T1000 (cell line): ENCODE results near the gene STAU1.
"Not testable (repeated sequence)": the region's sequence is repeated elsewhere in the genome, so short reads cannot be mapped to it uniquely, and the experiment has no call there.

Source experiments
- DNase-seq: peaks from one replicate; lab custom pipeline; 2025; ENCODE audit warnings: mixed read lengths; lab: John Stamatoyannopoulos, UW

The STAU1 gene

GRCh38 chr20:49122920-49123319 is 65.2 kb downstream of the STAU1 start:
- DNase-seq = no peak

GRCh38 chr20:49119988-49120387 is 68.1 kb downstream of the STAU1 start:
- no peak for DNase-seq

- DNase-seq = no peak
These were observed 69.8 kb downstream of the STAU1 start for GRCh38 chr20:49118307-49118706.

DNA sequence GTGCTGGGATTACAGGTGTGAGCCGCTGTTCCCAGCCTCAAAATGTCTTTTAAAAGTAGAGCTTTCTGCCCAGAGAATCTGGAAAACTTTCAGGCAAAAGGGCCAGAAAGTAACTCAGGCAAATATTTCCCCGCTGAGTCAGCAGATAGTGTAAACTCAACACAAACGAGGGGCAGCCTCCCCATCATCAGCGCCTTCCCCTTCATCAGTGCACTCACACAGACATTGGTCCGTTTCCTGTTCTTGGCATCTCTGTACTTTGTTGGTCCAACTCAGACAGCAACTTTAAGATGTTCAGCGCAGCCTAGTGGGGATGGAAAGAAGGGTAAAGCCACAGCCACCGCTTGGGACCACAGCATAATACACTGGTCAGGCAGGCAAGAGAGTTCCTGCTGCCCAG is 72.6 kb downstream of the STAU1 start:
- DNase-seq = no peak

GRCh38 chr20:49112596-49113274 is 75.4 kb downstream of the STAU1 start:
- no peak for DNase-seq

GRCh38 chr20:49110767-49111694 is 77.1 kb downstream of the STAU1 start:
- DNase-seq = no peak

DNA sequence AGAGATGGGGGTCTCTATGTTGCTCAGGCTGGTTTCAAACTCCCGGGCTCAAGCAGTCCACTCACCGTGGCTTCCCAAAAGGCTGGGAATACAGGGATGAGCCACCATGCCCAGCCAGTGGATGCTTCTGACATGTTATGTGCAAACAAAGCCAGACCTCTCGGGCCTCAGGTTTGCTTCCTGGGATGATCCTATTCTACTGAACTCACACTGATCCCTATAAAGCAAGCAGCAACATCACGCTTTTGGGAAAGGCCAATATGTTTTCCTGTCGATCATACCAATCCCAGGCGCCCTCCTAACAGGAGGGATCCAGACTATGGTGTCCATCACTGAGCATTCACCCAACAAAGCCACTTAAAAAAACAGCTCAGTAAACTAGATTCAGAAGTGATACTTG is 81.8 kb downstream of the STAU1 start:
- DNase-seq = no peak

DNA sequence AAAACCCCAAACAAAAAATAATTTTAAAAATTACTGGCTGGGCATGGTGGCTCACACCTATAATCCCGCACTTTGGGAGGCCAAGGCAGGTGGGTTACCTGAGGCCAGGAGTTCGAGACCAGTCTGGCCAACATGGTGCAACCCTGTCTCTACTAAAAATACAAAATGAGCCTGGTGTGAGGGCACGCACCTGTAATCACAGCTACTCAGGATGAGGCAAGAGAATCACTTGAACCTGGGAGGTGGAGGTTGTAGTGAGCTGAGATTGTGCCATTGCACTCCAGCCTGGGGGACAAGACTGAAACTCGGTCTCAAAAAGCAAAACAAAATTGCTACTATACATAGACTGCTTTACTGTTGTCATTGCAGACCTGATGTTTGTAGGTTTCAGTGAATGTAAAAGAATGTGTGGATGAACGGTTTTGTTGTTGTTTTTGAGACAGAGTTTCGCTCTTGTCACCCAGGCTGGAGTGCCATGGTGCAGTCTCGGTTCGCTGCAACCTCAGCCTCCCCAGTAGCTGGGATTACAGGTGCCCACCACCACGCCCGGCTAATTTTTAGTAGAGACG is 83.1 kb downstream of the STAU1 start:
- DNase-seq = not testable (repeated sequence)

DNA sequence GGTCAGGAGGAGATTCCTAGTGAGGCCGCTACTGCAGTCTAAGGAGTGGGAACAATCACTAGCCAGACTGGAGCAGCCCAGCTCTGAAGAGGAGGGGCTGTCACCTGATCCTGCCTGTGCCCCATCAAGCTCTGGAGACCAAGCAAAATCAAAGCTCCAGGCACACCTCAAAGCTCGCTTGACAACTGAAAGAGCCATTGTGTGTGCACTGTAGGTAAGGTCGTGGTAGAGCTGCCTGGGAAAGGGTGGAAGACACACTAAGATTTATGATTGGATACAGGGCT is 83.8 kb downstream of the STAU1 start:
- no peak for DNase-seq

DNA sequence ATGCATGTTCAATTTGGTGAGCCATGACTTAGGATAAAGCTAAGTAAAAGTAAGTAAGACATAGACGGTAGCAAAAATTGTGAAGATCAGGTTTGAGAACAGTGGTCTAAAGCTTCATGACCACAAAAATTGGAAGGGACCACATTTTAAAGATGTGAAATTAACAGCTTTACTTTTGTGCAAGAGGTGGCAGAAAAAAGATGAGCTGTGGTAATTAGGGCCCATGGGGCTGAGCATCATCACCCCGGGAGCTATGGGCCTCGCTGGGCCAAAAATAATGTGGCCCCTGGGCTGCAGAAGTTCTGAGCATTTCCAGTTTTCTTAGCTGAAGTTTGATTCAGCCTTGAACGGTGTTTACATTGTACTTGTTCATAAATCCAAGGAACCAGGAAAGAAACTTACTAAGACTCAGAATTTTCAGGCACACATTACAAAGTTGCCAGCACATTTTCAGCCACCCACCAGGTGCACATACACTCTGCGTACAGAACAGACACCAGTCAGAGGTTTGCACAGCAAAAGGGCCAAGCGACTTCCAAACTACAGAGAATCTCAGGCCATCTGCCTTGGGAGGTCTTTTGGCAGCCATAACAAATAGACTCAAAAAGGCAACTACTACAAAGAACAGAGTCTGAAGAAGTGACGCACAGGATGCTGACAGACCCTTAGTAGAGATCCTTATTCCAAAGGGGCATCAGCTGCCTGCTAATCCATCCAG is 84.3 kb downstream of the STAU1 start:
- DNase-seq = no peak

DNA sequence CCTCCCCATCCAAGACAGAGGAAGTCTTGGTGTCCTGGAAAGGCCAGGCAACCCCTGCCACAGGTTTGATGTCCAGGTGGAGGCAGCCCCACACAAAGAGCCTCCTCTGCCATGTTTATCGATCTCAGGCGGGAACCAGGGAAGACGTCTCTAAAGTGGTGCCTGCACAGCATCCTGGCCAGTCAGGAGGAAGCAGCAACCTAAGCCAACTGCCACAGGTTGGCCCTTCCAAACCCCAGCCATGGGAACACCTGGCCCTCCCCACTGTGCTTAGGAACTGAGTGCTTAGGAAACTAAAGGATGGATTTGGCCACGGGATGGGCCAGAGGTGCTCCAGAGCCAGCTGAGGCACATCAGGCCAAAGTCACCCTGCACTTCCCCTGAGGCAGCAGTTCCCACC is 85.1 kb downstream of the STAU1 start:
- DNase-seq = no peak

DNA sequence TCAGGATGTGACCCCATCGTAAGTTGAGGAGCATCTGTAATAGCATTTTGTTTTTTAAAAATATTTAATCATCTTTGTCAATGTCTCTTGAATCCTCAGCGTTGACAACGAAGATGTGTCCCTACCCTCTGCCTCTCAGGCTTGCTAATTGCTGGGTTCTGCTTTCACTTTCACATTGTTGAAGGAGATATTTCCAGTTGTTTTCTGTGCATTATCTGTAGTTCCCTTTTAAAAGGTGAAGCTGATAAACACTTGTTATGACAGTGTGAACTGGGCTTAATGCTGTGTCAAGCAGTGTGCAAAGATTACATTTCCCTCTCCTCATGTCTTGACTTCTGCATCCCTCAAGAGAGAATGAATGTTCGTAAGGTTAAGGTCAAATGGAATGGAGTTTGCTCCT is 87.2 kb downstream of the STAU1 start:
- DNase-seq = no peak

- not testable (repeated sequence) for DNase-seq
These were observed 87.8 kb downstream of the STAU1 start for GRCh38 chr20:49100292-49100691.

DNA sequence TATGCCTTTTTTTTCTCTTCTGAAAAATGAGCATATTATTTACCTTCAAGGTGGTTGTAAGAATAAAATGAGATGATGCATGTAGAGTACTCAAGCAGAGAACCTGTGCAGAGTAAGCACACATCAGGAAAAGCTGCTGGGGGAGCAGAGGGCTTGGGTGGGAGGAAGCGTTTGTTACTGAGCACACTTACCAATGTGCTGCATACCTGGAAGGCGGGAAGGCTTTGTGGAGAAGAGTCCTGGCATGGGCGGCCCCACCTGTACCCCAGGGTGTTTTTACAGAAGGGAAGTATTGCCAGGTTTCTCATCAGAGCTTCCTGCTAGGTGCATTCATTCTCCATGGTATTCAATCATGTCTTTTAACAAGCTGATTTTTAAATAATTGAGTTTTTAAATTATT is 89.1 kb downstream of the STAU1 start:
- no peak for DNase-seq

- DNase-seq = no peak
These were observed 90.0 kb downstream of the STAU1 start for GRCh38 chr20:49098136-49098535.

- no peak for DNase-seq
These were observed 91.0 kb downstream of the STAU1 start for GRCh38 chr20:49097159-49097558.

GRCh38 chr20:49096203-49096730 is 91.9 kb downstream of the STAU1 start:
- no peak for DNase-seq

GRCh38 chr20:49091762-49092161 is 96.4 kb downstream of the STAU1 start:
- no peak for DNase-seq

DNA sequence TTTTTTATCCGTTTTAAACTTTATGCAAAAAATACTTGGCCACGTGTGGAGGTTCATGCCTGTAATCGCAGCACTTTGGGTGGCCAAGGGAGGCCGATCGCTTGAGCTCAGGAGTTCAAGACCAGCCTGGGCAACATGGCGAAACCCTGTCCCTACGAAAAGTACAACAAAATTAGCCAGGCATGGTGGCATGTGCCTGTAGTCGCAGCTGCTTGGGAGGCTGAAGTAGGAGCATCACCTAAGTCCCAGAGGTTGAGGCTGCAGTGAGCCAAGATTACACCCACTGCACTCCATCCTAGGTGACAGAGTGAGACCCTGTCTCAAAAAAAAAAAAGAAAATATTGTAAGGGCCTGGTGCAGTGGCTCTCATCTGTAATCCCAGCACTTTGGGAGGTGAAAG is 97.0 kb downstream of the STAU1 start:
- no peak for DNase-seq

- not testable (repeated sequence) for DNase-seq
These were observed 105.8 kb downstream of the STAU1 start for GRCh38 chr20:49082295-49082694.

GRCh38 chr20:49078310-49078709 is 109.8 kb downstream of the STAU1 start:
- no peak for DNase-seq

- DNase-seq = no peak
These were observed 113.6 kb downstream of the STAU1 start for GRCh38 chr20:49074521-49074920.
